Fibroblast of mammary gland (primary cell): ENCODE measurements around the gene RMP24.
"Not testable (repeated sequence)": the region's sequence is repeated elsewhere in the genome, so short reads cannot be mapped to it uniquely, and the experiment has no call there.

Experiments used
- DNase-seq: peaks from one replicate; pipeline ENCODE4 v3.0.0-alpha.2; 2010; ENCODE audit warnings: low read depth
- H3K4me3 ChIP-seq: 2 replicates; pipeline ENCODE4 v1.5.1; 2011; ENCODE audit warnings: low read depth, mild to moderate bottlenecking, low read length, moderate library complexity; ENCODE audit not compliant: control insufficient read depth
- TF ChIP-seq, protein P1 (sequence below): conservative IDR thresholded peaks from 2 replicates; pipeline ENCODE4 v1.5.1; 2011; ENCODE audit warnings: low read depth, low read length, inconsistent platforms; ENCODE audit not compliant: control insufficient read depth, insufficient read depth

RMP24 gene

DNA sequence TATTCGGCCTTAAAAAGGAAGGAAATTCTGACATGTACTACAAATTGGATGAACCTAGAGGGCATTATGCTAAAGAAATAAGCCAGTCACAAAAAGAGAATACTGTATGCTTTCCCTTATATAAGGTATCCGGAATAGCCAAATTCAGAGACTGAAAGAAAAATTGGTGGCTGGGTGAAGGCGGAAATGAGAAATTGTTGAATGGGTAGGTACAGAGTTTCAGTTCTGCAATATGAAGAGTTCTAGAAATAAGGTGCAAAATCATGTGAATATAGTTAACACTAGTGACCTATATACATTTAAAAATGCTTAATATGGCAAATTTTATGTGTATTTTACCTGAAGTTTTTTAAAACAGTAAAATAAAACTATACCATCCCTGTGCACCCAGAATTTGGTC, 43.1 kb downstream of the RMP24 start:
- no peak for DNase-seq
- no peak overlapping the region for H3K4me3 ChIP-seq
- TF ChIP-seq, protein P1, sequence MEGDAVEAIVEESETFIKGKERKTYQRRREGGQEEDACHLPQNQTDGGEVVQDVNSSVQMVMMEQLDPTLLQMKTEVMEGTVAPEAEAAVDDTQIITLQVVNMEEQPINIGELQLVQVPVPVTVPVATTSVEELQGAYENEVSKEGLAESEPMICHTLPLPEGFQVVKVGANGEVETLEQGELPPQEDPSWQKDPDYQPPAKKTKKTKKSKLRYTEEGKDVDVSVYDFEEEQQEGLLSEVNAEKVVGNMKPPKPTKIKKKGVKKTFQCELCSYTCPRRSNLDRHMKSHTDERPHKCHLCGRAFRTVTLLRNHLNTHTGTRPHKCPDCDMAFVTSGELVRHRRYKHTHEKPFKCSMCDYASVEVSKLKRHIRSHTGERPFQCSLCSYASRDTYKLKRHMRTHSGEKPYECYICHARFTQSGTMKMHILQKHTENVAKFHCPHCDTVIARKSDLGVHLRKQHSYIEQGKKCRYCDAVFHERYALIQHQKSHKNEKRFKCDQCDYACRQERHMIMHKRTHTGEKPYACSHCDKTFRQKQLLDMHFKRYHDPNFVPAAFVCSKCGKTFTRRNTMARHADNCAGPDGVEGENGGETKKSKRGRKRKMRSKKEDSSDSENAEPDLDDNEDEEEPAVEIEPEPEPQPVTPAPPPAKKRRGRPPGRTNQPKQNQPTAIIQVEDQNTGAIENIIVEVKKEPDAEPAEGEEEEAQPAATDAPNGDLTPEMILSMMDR: no peak

DNA sequence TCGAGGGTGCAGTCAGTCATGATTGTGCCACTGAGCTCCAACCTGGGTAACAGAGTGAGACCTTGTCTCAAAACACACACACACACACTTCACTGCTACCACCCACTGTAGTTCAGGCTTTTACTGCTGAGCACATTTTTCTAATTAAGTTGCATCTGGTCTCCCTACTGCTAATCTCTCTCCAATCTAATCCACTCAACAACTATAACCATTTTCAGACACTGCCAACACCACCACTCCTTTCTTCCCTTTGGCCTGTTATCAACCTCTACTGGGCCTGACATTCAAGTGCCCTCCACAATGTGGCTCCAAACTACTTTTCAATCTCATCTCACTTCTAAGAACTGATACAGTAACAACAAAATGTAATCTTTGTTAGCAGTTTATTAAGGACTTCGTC, 44.8 kb downstream of the RMP24 start:
- DNase-seq: no peak
- TF ChIP-seq, protein P1: no peak
- H3K4me3 ChIP-seq: no peak overlapping the region

DNA sequence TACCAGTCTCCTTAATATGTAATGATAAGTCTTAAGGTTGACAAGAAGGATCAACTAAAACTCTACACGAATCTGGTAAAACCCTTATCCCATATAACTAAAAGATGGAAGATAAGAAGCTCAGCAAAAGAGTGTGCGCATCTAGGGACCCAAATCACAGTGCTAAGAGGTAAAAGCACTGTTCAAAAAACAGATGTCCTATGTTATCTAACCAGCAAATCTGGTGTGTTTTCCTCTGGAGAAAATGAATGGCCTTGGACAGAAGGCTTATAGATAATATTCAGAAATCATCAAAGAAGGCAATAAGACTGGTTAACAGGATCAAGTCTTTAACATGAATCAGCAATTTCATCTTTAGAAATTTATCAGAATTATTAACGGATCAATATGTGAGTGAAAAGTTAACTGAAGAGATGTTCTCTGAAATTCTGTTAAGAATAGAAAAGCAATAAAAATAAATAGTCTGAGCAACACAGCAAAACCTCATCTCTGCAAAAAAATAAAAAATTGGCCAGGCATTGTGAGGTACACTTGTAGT, 47.8 kb downstream of the RMP24 start:
- H3K4me3 ChIP-seq: no peak overlapping the region
- DNase-seq: no peak
- TF ChIP-seq, protein P1: no peak

DNA sequence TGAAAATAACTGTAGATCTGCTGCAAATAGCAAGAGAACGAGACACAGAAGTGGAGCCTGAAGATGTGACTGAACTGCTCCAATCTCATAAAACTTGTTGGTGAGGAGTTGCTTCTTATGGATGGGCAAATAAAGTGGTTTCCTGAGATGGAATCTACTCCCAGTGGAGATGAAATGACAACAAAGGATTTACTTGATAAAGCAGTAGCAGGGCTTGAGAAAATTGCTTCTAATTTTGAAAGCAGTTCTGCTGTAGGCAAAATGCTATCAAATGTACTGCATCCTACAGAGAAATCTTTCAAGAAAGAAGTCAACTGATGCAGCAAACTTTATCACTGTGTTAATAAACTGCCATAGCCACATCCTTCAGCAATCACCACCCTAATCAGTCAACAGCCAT, 50.9 kb downstream of the RMP24 start:
- no peak for DNase-seq
- TF ChIP-seq, protein P1: no peak
- no peak overlapping the region for H3K4me3 ChIP-seq

DNA sequence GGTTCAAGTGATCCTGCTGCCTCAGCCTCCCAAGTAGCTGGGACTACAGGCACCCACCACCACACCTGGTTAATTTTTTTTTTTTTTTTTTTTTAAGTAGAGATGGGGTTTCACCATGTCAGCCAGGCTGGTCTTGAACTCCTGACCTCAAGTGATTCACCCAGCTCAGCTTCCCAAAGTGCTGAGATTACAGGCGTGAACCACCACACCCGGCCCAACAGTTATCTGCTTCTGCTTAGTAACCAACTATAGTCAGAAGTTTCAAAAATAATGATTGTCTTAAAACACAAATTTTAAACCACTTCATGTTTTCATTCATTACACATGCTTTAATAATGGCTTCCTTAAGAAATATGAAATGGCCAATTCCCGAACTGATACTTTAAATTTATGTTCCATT, 51.8 kb downstream of the RMP24 start:
- not testable (repeated sequence) for H3K4me3 ChIP-seq, DNase-seq

DNA sequence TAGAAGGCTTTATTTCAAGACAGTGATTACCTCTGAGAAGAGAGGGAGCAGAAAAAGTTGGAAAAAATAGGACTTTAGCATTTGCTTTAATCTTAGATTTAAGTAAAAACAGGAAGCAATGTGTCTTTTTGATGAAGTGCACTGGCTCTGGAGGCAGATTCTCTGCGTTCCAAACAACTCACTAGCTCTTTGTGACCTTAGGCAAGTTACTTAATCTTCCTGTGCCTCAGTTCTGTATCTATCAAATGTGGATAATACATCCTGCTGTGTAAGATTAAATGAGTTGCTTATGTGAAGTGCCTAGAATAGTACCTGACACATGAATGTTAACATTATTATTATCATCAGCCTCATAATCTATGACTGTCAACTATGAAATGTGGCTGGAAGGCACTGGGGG, 52.5 kb downstream of the RMP24 start:
- DNase-seq: peak; percentile 28

DNA sequence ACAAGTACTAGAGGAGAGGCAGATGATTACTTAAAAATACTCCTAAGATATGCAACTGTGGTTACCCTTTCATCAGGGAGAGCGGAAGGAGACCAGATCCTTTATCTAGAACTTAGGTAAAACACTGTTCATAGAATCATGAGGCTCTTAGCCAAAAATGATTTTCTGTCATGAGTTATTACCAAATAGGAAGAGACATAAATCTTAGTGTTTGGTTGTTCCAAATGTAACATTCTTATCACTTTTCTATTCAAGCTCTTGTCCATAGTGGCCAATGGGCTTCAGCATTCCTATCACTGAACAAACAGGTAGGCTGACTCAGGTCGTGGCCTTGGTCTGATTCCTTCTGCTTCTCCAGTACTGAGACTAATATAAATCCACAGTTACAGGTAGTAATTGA, 56.4 kb downstream of the RMP24 start:
- TF ChIP-seq, protein P1: no peak
- no peak for DNase-seq
- no peak overlapping the region for H3K4me3 ChIP-seq

More for the DNA sequence above, 52.5 kb downstream of the RMP24 start:
- TF ChIP-seq, protein P1: no peak
- H3K4me3 ChIP-seq: no peak overlapping the region
